ENCODE results near the gene EPM2A. TPM values are rescaled to one million over a fixed set of nuclear protein-coding genes. Genes with fewer than 3 reads are reported as not detected.

Gene EPM2A
- total RNA-seq, 2 experiments from 2014 or later, result 34.9 to 39.2 TPM

GRCh38 chr6:145688493-145688905, 46.8 kb downstream of the EPM2A start:
- no TSS peak for BruUV-seq (replicated peaks)
- Histone ChIP-seq H3K9me2 (ENCODE audit: insufficient read depth, low read length) (no peaks in the 10 kb centered on the region), H3K36me3 (ENCODE audit: insufficient read depth, low read length) (peaks cover 26% of the 10 kb centered on the region), H3K4me1 (ENCODE audit: insufficient read depth, low read length, poor library complexity, severe bottlenecking) (no peaks in the 10 kb centered on the region), H3K79me2 (ENCODE audit: insufficient read depth, low read depth, low read length) (no peaks in the 10 kb centered on the region), H3K27ac (ENCODE audit: low read depth, low read length, poor library complexity, severe bottlenecking) (no peak overlapping the region), H3K4me3 (ENCODE audit: low read depth, low read length, poor library complexity, severe bottlenecking) (no peak overlapping the region), H3K4me2 (ENCODE audit: low read length) (no peak overlapping the region), H2AFZ (ENCODE audit: low read length) (no peak overlapping the region), H3K9me3 (ENCODE audit: low read length) (no peaks in the 10 kb centered on the region), H4K20me1 (ENCODE audit: insufficient read depth, low read length) (no peaks in the 10 kb centered on the region)
- ChIA-PET CTCF (ENCODE audit: unreplicated experiment) (no interaction called here), POLR2A (no interaction called here)
- no peak for DNase-seq (ENCODE audit: low spot score)
- intact Hi-C loops (cut with micrococcal nuclease; ENCODE audit: unreplicated experiment), result no loop called here
- TF ChIP-seq EZH2phosphoT487 (IDR thresholded peaks at IDR 0.05; ENCODE audit: borderline replicate concordance, low read depth, low read length), result no peak

- Histone ChIP-seq H2AFZ (ENCODE audit: low read length) (no peak overlapping the region), H3K36me3 (ENCODE audit: insufficient read depth, low read length) (peaks cover 44% of the 10 kb centered on the region), H3K4me3 (ENCODE audit: low read depth, low read length, poor library complexity, severe bottlenecking) (no peak overlapping the region), H3K79me2 (ENCODE audit: insufficient read depth, low read depth, low read length) (no peaks in the 10 kb centered on the region), H3K4me1 (ENCODE audit: insufficient read depth, low read length, poor library complexity, severe bottlenecking) (no peaks in the 10 kb centered on the region), H3K9me2 (ENCODE audit: insufficient read depth, low read length) (no peaks in the 10 kb centered on the region), H3K9me3 (ENCODE audit: low read length) (0 out of 2 replicates have a peak, but pooled peaks cover 3% of the 10 kb centered on the region), H3K4me2 (ENCODE audit: low read length) (no peak overlapping the region), H4K20me1 (ENCODE audit: insufficient read depth, low read length) (no peaks in the 10 kb centered on the region), H3K27ac (ENCODE audit: low read depth, low read length, poor library complexity, severe bottlenecking) (no peak overlapping the region)
- POLR2A ChIA-PET, result interaction anchor here (0.5 to 2.2 kb wide), 5 partner anchors 9 to 1694 kb away, joined by 3 to 8 read pairs (median 4); partner anchors contain the start of gene SHPRH
- no peak for TF ChIP-seq CTCF (conservative IDR thresholded peaks at IDR 0.05; ENCODE audit: low read length)
- no peak for TF ChIP-seq EZH2phosphoT487 (IDR thresholded peaks at IDR 0.05; ENCODE audit: borderline replicate concordance, low read depth, low read length)
- intact Hi-C loops (cut with micrococcal nuclease; ENCODE audit: unreplicated experiment), result no loop called here
- no TSS peak for BruUV-seq (replicated peaks)
- DNase-seq (ENCODE audit: low spot score), result no peak
- CTCF ChIA-PET (ENCODE audit: unreplicated experiment), result no interaction called here
Observed at GRCh38 chr6:145685932-145686331, 49.4 kb downstream of the EPM2A start.

GRCh38 chr6:145681965-145682364, 53.4 kb downstream of the EPM2A start:
- ChIA-PET CTCF (ENCODE audit: unreplicated experiment) (no interaction called here), POLR2A (no interaction called here)
- Histone ChIP-seq H3K9me3 (ENCODE audit: low read length) (0 out of 2 replicates have a peak, but pooled peaks cover 3% of the 10 kb centered on the region), H3K4me1 (ENCODE audit: insufficient read depth, low read length, poor library complexity, severe bottlenecking) (no peaks in the 10 kb centered on the region), H4K20me1 (ENCODE audit: insufficient read depth, low read length) (no peaks in the 10 kb centered on the region), H3K9me2 (ENCODE audit: insufficient read depth, low read length) (no peaks in the 10 kb centered on the region), H2AFZ (ENCODE audit: low read length) (no peak overlapping the region), H3K79me2 (ENCODE audit: insufficient read depth, low read depth, low read length) (no peaks in the 10 kb centered on the region), H3K4me2 (ENCODE audit: low read length) (no peak overlapping the region), H3K27ac (ENCODE audit: low read depth, low read length, poor library complexity, severe bottlenecking) (no peak overlapping the region), H3K4me3 (ENCODE audit: low read depth, low read length, poor library complexity, severe bottlenecking) (no peak overlapping the region), H3K36me3 (ENCODE audit: insufficient read depth, low read length) (peaks cover 44% of the 10 kb centered on the region)
- no TSS peak for BruUV-seq (replicated peaks)
- no peak for DNase-seq (ENCODE audit: low spot score)
- intact Hi-C loops (cut with micrococcal nuclease; ENCODE audit: unreplicated experiment), result no loop called here
- TF ChIP-seq EZH2phosphoT487 (IDR thresholded peaks at IDR 0.05; ENCODE audit: borderline replicate concordance, low read depth, low read length) (no peak), CTCF (conservative IDR thresholded peaks at IDR 0.05; ENCODE audit: low read length) (no peak)

Measured in OCI-LY7 (cell line).